Breast epithelium (tissue), 3 donors: ENCODE measurements around the gene PHKA2.

Source experiments
- POLR2A ChIP-seq: fragments of 450-650 bp; IDR thresholded peaks from one replicate; pipeline ENCODE4 v1.6.1; 2016; ENCODE audit warnings: antibody characterized with exemption, mild to moderate bottlenecking, moderate library complexity
- POLR2AphosphoS5 ChIP-seq, 3 donors: sonication (generic); formaldehyde crosslinking; IDR thresholded peaks; one replicate each; pipeline ENCODE4 v1.6.1; 2017; ENCODE audit warnings: antibody characterized with exemption in 3 of 3
- TF ChIP-seq, protein P1 (sequence below), 3 donors: fragments of 450-650 bp; IDR thresholded peaks; one replicate each; pipeline ENCODE4 v1.5.1; 2016 to 2017; ENCODE audit warnings: antibody characterized with exemption in 3 of 3, mild to moderate bottlenecking in 3 of 3, moderate library complexity in 3 of 3

DNA sequence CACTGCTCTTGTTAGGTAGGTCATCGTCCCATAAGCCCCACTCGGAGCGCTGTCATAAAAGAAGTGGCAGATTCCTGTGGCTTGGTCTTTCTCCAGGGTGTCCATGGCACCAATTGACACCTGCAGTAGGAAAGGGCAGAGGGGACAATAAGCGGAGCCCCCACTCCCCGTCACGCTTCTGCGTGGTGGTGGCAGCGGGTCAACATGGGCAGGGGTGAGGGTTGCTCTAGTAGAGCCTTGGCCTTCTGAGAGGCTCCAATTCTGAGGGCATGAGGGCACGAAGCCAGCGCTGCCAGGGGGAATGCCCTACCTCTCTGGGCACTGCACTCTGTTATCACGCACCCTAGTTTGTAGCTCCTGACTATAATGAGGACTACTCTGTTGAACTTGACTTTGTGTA lies 90.4 kb downstream of the PHKA2 start:
- TF ChIP-seq POLR2A, result no peak
- TF ChIP-seq, protein P1, sequence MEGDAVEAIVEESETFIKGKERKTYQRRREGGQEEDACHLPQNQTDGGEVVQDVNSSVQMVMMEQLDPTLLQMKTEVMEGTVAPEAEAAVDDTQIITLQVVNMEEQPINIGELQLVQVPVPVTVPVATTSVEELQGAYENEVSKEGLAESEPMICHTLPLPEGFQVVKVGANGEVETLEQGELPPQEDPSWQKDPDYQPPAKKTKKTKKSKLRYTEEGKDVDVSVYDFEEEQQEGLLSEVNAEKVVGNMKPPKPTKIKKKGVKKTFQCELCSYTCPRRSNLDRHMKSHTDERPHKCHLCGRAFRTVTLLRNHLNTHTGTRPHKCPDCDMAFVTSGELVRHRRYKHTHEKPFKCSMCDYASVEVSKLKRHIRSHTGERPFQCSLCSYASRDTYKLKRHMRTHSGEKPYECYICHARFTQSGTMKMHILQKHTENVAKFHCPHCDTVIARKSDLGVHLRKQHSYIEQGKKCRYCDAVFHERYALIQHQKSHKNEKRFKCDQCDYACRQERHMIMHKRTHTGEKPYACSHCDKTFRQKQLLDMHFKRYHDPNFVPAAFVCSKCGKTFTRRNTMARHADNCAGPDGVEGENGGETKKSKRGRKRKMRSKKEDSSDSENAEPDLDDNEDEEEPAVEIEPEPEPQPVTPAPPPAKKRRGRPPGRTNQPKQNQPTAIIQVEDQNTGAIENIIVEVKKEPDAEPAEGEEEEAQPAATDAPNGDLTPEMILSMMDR (IDR thresholded peaks at IDR 0.05), result no peak
- no peak for TF ChIP-seq POLR2AphosphoS5 (IDR thresholded peaks at IDR 0.05)
